Liver (tissue), 9 donors: ENCODE results near the gene MMP13. TPM values are rescaled to one million over a fixed set of nuclear protein-coding genes. Genes with fewer than 3 reads are reported as not detected.
A peak's percentile ranks its signal among the peaks of the same experiment; 100 is the strongest.

Experiments used
- DNase-seq: peaks from one replicate; pipeline ENCODE4 v3.0.0-alpha.2; 2017; ENCODE audit warnings: low spot score
- H3K27ac ChIP-seq, 2 donors: one replicate each; pipeline ENCODE4 v1.7.0; 2013; ENCODE audit warnings: inconsistent platforms in 2 of 2, low read length in 2 of 2, control low read depth in 1 of 2, low read depth in 1 of 2, mild to moderate bottlenecking in 1 of 2
- H3K27me3 ChIP-seq, 4 donors: one replicate each; pipeline versions ENCODE4 v1.6.1 to v1.7.0; 2013; ENCODE audit warnings: low read length in 3 of 4, inconsistent platforms in 1 of 4, mild to moderate bottlenecking in 1 of 4, moderate library complexity in 1 of 4; ENCODE audit not compliant: control insufficient read depth in 4 of 4, insufficient read depth in 4 of 4
- H3K36me3 ChIP-seq, 4 donors: one replicate each; pipeline versions ENCODE4 v1.6.1 to v1.7.0; 2013; ENCODE audit warnings: low read length in 3 of 4, mild to moderate bottlenecking in 3 of 4, low read depth in 1 of 4, moderate library complexity in 1 of 4; ENCODE audit not compliant: control insufficient read depth in 4 of 4, insufficient read depth in 3 of 4
- H3K4me1 ChIP-seq, 4 donors: one replicate each; pipeline versions ENCODE4 v1.6.1 to v1.7.0; 2013; ENCODE audit warnings: low read length in 3 of 4, mild to moderate bottlenecking in 3 of 4, moderate library complexity in 1 of 4; ENCODE audit not compliant: control insufficient read depth in 4 of 4, insufficient read depth in 4 of 4
- H3K4me3 ChIP-seq, 3 donors: one replicate each; pipeline versions ENCODE4 v1.6.1 to v1.7.0; 2013; ENCODE audit warnings: low read length in 3 of 3, control low read depth in 1 of 3, low read depth in 1 of 3, mild to moderate bottlenecking in 1 of 3
- H3K9ac ChIP-seq, 2 donors: one replicate each; pipeline ENCODE4 v1.7.0; 2013; ENCODE audit warnings: low read length in 2 of 2, mild to moderate bottlenecking in 2 of 2, moderate library complexity in 2 of 2, control low read depth in 1 of 2, low read depth in 1 of 2
- H3K9me3 ChIP-seq, 4 donors: one replicate each; pipeline versions ENCODE4 v1.6.1 to v1.7.0; 2013; ENCODE audit warnings: low read length in 3 of 4; ENCODE audit not compliant: control insufficient read depth in 4 of 4
- EGR1 ChIP-seq, 2 donors: IDR thresholded peaks; 2 replicates each; pipeline ENCODE4 v1.6.1; 2016 to 2018; ENCODE audit warnings: antibody characterized with exemption in 2 of 2, low read depth in 2 of 2
- FOXA1 ChIP-seq: IDR thresholded peaks from 2 replicates; pipeline ENCODE4 v1.6.1; 2016; ENCODE audit warnings: antibody characterized with exemption
- FOXA2 ChIP-seq: IDR thresholded peaks from 2 replicates; pipeline ENCODE4 v1.6.1; 2016; ENCODE audit warnings: antibody characterized with exemption
- GABPA ChIP-seq, 2 donors: IDR thresholded peaks in 1 of 2; conservative IDR thresholded peaks in 1 of 2; 2 replicates each; pipeline ENCODE4 v1.6.1; 2016; ENCODE audit warnings: antibody characterized with exemption in 2 of 2, mild to moderate bottlenecking in 1 of 2, moderate library complexity in 1 of 2
- HNF4A ChIP-seq, 2 donors: conservative IDR thresholded peaks; 2 replicates each; pipeline ENCODE4 v1.6.1; 2016; ENCODE audit warnings: antibody characterized with exemption in 2 of 2, mild to moderate bottlenecking in 2 of 2
- HNF4G ChIP-seq: IDR thresholded peaks from 2 replicates; pipeline ENCODE4 v1.6.1; 2016; ENCODE audit warnings: antibody characterized with exemption
- JUND ChIP-seq, 2 donors: IDR thresholded peaks; 2 replicates each; pipeline ENCODE4 v1.6.1; 2016; ENCODE audit warnings: antibody characterized with exemption in 2 of 2
- NR2F2 ChIP-seq: IDR thresholded peaks from 2 replicates; pipeline ENCODE4 v1.6.1; 2016; ENCODE audit warnings: antibody characterized with exemption
- RAD21 ChIP-seq, 2 donors: IDR thresholded peaks; 2 replicates each; pipeline ENCODE4 v1.6.1; 2016; ENCODE audit warnings: antibody characterized with exemption in 2 of 2, mild to moderate bottlenecking in 2 of 2
- RXRA ChIP-seq, 2 donors: IDR thresholded peaks; 2 replicates each; pipeline ENCODE4 v1.6.1; 2017 to 2018; ENCODE audit warnings: antibody characterized with exemption in 2 of 2, mild to moderate bottlenecking in 1 of 2
- SP1 ChIP-seq: IDR thresholded peaks from 2 replicates; pipeline ENCODE4 v1.6.1; 2018; ENCODE audit warnings: antibody characterized with exemption, mild to moderate bottlenecking
- TAF1 ChIP-seq: conservative IDR thresholded peaks from 2 replicates; pipeline ENCODE4 v1.6.1; 2016; ENCODE audit warnings: antibody characterized with exemption, mild to moderate bottlenecking
- YY1 ChIP-seq: IDR thresholded peaks from 2 replicates; pipeline ENCODE4 v1.6.1; 2016; ENCODE audit warnings: antibody characterized with exemption, mild to moderate bottlenecking
- WGBS: extraction: QIAGEN DNeasy Blood & Tissue Kit; methylation state at CpG from one replicate; pipeline ENCODE4 v1.1.7; 2013; 5-methylcytosine and 5-hydroxymethylcytosine counted together
- polyA plus RNA-seq, 2 donors: library from polyadenylated mRNA; stranded (reverse) in 1 of 2; unstranded in 1 of 2; fragments of 200-250 nt in 1 of 2; fragments of >200 nt in 1 of 2; fragmentation: Nextera tagmentation in 1 of 2; extraction: Ambion mirVana in 1 of 2; gene quantifications; one replicate each; pipeline versions ENCODE4 v1.2.1 to v1.2.3, GENCODE V29; 2013 to 2015
- total RNA-seq, 2 donors: library from RNA; depleted of rRNA; stranded (reverse); fragments of >200 nt; gene quantifications; one replicate each; pipeline ENCODE4 v1.2.3, GENCODE V29; 2014
- TF ChIP-seq, protein P1 (sequence below): IDR thresholded peaks from 2 replicates; pipeline ENCODE4 v1.6.1; 2016; ENCODE audit warnings: antibody characterized with exemption
- TF ChIP-seq, protein P2 (sequence below): IDR thresholded peaks from 2 replicates; pipeline ENCODE4 v1.6.1; 2016; ENCODE audit warnings: antibody characterized with exemption
- TF ChIP-seq, protein P3 (sequence below): fragments of 150-350 bp; IDR thresholded peaks from 2 replicates; pipeline ENCODE4 v1.5.1; 2017; ENCODE audit warnings: improper control_type of control experiment, low read depth, low read length; ENCODE audit not compliant: missing input control
- TF ChIP-seq, protein P4 (sequence below): IDR thresholded peaks from 2 replicates; pipeline ENCODE4 v1.6.1; 2016; ENCODE audit warnings: antibody characterized with exemption
- TF ChIP-seq, protein P5 (sequence below): IDR thresholded peaks from 2 replicates; pipeline ENCODE4 v1.6.1; 2016; ENCODE audit warnings: antibody characterized with exemption, mild to moderate bottlenecking
- donor health status: healthy.
- donor health status: healthy.
- donor health status: healthy.
- donor health status: healthy.
- donor health status: healthy.

Gene MMP13
- total and polyA plus RNA-seq, 4 donors, result not detected

DNA sequence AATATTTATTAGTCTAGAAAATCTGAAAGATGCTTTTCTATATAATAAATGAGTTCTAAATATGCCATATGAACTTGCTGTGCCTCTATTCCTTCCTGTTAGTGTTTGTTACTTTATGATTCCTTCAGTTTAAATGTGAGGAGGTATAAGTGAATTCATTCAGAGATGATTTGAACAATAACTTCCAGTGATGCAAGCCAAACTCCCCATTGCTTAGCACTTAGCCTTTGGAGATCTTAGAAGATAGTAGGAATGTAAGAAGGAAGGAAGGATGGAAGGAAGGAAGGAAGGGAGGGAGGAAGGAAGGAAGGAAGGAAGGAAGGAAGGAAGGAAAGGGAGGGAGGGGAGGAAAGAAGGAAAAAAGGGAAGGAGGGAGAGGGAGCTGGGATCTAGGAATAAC is 25.1 kb downstream of the MMP13 start:
- Histone ChIP-seq H3K36me3 (no peaks in the 10 kb centered on the region), H3K9ac (no peak overlapping the region), H3K4me3 (no peak overlapping the region), H3K27me3 (no peaks in the 10 kb centered on the region), H3K4me1 (peaks cover 0 to 14% (median 7%) of the 10 kb centered on the region in 4 donors), H3K27ac (no peak overlapping the region), H3K9me3 (no peaks in the 10 kb centered on the region)
- DNase-seq, result no peak
- TF ChIP-seq YY1, result no peak
- TF ChIP-seq SP1, result no peak
- no peak for TF ChIP-seq FOXA1
- no peak for TF ChIP-seq RAD21 (IDR thresholded peaks at IDR 0.05)
- TF ChIP-seq, protein P1, sequence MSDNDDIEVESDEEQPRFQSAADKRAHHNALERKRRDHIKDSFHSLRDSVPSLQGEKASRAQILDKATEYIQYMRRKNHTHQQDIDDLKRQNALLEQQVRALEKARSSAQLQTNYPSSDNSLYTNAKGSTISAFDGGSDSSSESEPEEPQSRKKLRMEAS, result no peak
- no peak for TF ChIP-seq JUND (IDR thresholded peaks at IDR 0.05)
- TF ChIP-seq EGR1 (IDR thresholded peaks at IDR 0.05; ENCODE audit: low read depth in 2 of 2), result no peak
- TF ChIP-seq, protein P2, sequence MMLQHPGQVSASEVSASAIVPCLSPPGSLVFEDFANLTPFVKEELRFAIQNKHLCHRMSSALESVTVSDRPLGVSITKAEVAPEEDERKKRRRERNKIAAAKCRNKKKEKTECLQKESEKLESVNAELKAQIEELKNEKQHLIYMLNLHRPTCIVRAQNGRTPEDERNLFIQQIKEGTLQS, result no peak
- TF ChIP-seq HNF4G, result no peak
- no peak for TF ChIP-seq FOXA2
- no peak for TF ChIP-seq RXRA (IDR thresholded peaks at IDR 0.05)
- TF ChIP-seq, protein P3, sequence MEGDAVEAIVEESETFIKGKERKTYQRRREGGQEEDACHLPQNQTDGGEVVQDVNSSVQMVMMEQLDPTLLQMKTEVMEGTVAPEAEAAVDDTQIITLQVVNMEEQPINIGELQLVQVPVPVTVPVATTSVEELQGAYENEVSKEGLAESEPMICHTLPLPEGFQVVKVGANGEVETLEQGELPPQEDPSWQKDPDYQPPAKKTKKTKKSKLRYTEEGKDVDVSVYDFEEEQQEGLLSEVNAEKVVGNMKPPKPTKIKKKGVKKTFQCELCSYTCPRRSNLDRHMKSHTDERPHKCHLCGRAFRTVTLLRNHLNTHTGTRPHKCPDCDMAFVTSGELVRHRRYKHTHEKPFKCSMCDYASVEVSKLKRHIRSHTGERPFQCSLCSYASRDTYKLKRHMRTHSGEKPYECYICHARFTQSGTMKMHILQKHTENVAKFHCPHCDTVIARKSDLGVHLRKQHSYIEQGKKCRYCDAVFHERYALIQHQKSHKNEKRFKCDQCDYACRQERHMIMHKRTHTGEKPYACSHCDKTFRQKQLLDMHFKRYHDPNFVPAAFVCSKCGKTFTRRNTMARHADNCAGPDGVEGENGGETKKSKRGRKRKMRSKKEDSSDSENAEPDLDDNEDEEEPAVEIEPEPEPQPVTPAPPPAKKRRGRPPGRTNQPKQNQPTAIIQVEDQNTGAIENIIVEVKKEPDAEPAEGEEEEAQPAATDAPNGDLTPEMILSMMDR, result no peak
- no peak for TF ChIP-seq HNF4A (conservative IDR thresholded peaks at IDR 0.05)

DNA sequence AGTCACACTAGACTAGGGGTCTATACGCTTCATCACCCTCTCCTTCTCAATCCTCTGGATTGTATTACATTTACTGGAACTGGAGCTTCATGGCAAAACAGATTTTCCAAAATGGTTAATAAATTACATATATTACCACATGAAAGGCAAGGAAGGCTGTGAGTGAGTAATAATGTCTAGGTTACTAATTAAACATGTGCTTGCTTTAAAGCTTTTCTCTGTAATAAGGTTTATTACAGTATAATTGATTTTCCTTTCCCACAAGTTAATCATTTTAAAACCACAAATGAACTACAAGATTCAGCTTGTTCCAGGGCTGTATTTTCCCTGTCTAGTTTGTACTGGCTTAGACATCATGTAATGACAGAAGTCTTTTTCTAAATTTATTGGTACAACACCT is 25.6 kb downstream of the MMP13 start:
- H3K9ac ChIP-seq, result no peak overlapping the region
- peaks cover 0 to 14% (median 7%) of the 10 kb centered on the region in 4 donors for H3K4me1 ChIP-seq
- no peak for DNase-seq
- H3K4me3 ChIP-seq, result no peak overlapping the region
- H3K9me3 ChIP-seq, result no peaks in the 10 kb centered on the region
- no peaks in the 10 kb centered on the region for H3K27me3 ChIP-seq
- WGBS, result 78% methylated on average over 1 of the region's 1 CpG
- no peaks in the 10 kb centered on the region for H3K36me3 ChIP-seq
- TF ChIP-seq SP1, result peak; percentile 26
- no peak for TF ChIP-seq RAD21 (IDR thresholded peaks at IDR 0.05)
- peak in 1 of 2 donors; percentile 48 for TF ChIP-seq RXRA (IDR thresholded peaks at IDR 0.05)
- TF ChIP-seq, protein P1, result peak; percentile 86
- TF ChIP-seq HNF4A (conservative IDR thresholded peaks at IDR 0.05), result peak in 1 of 2 donors; percentile 31
- TF ChIP-seq NR2F2, result no peak
- TF ChIP-seq, protein P3, result no peak
- peak; percentile 47 for TF ChIP-seq YY1
- no peak for TF ChIP-seq FOXA1
- TF ChIP-seq, protein P4, sequence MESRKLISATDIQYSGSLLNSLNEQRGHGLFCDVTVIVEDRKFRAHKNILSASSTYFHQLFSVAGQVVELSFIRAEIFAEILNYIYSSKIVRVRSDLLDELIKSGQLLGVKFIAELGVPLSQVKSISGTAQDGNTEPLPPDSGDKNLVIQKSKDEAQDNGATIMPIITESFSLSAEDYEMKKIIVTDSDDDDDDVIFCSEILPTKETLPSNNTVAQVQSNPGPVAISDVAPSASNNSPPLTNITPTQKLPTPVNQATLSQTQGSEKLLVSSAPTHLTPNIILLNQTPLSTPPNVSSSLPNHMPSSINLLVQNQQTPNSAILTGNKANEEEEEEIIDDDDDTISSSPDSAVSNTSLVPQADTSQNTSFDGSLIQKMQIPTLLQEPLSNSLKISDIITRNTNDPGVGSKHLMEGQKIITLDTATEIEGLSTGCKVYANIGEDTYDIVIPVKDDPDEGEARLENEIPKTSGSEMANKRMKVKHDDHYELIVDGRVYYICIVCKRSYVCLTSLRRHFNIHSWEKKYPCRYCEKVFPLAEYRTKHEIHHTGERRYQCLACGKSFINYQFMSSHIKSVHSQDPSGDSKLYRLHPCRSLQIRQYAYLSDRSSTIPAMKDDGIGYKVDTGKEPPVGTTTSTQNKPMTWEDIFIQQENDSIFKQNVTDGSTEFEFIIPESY, result no peak
- TF ChIP-seq TAF1, result no peak
- no peak for TF ChIP-seq HNF4G
- TF ChIP-seq, protein P5, sequence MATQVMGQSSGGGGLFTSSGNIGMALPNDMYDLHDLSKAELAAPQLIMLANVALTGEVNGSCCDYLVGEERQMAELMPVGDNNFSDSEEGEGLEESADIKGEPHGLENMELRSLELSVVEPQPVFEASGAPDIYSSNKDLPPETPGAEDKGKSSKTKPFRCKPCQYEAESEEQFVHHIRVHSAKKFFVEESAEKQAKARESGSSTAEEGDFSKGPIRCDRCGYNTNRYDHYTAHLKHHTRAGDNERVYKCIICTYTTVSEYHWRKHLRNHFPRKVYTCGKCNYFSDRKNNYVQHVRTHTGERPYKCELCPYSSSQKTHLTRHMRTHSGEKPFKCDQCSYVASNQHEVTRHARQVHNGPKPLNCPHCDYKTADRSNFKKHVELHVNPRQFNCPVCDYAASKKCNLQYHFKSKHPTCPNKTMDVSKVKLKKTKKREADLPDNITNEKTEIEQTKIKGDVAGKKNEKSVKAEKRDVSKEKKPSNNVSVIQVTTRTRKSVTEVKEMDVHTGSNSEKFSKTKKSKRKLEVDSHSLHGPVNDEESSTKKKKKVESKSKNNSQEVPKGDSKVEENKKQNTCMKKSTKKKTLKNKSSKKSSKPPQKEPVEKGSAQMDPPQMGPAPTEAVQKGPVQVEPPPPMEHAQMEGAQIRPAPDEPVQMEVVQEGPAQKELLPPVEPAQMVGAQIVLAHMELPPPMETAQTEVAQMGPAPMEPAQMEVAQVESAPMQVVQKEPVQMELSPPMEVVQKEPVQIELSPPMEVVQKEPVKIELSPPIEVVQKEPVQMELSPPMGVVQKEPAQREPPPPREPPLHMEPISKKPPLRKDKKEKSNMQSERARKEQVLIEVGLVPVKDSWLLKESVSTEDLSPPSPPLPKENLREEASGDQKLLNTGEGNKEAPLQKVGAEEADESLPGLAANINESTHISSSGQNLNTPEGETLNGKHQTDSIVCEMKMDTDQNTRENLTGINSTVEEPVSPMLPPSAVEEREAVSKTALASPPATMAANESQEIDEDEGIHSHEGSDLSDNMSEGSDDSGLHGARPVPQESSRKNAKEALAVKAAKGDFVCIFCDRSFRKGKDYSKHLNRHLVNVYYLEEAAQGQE, result no peak
- TF ChIP-seq EGR1 (IDR thresholded peaks at IDR 0.05; ENCODE audit: low read depth in 2 of 2), result peak in 1 of 2 donors; percentile 14
- TF ChIP-seq JUND (IDR thresholded peaks at IDR 0.05), result peak in 1 of 2 donors; percentile 43
- no peak for TF ChIP-seq GABPA (IDR thresholded peaks at IDR 0.05 in 1 of 2, conservative IDR thresholded peaks at IDR 0.05 in 1 of 2)
- peak; percentile 19 for TF ChIP-seq FOXA2
- TF ChIP-seq, protein P2, result no peak
- H3K27ac ChIP-seq, result no peak overlapping the region
